Measurements from ENCODE around the gene RAB7A.

Gene RAB7A

DNA sequence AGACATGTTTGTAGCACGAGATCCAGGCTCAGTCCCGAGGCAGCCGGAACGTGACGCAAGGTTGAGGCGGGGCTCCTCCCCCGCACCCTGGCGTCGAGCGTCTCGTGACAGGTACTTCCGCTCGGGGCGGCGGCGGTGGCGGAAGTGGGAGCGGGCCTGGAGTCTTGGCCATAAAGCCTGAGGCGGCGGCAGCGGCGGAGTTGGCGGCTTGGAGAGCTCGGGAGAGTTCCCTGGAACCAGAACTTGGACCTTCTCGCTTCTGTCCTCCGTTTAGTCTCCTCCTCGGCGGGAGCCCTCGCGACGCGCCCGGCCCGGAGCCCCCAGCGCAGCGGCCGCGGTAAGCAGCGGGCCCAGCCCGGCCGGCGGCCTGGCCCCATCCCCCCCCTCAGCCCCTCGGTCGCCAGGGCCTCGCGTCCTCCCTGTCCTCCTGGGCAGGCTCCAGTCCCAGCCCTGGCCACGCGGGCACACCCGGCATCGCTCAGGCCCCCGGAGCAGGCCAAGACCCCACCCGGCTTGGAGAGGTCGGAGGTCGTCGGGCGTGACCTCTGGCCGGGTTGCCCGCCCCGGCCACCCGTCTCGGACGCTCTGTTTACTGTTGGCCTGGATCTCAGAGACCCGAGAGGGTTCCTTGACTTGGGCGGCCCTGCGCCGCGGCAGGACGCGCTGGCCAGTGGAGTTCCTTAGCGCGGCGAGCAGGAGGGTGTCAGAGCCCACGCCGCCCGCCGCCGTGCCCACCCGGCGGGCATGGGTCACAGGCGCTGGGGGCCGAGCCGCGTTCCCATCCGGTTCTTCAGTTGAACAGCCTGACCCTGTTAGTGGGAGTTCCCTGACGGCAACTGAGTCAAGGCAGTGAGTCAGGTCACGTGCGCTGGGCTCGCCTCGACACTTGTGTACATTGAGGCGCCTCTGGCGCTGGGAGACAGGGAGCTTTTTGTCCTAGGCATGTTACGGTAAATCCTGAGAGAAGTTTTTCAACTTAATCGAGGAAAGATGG lies at the start of gene RAB7A:
RAB7A (plus strand) TSS at position 161 of the 994 bp plus-strand sequence. CDS start 69,185 bp downstream, outside the sequence.
- Histone ChIP-seq H3K9ac (ENCODE audit: low read length) (peak within 1 kb of the TSS; percentile 90), H3K9me3 (ENCODE audit: insufficient read depth, low read length) (no peaks in the 10 kb centered on the region), H3K79me2 (ENCODE audit: insufficient read depth, low read length) (peaks cover 53% of the 10 kb centered on the region), H3K9me2 (replicated peaks; ENCODE audit: insufficient read depth, low read length) (no peaks in the 10 kb centered on the region), H4K20me1 (ENCODE audit: low read depth, low read length) (peaks cover 24% of the 10 kb centered on the region), H3K36me3 (ENCODE audit: low read length) (no peaks in the 10 kb centered on the region), H3K4me2 (ENCODE audit: low read depth, low read length, poor library complexity, severe bottlenecking) (peak within 1 kb of the TSS; percentile 80), H3F3A (ENCODE audit: insufficient read depth) (peaks cover 3% of the 10 kb centered on the region; the same call in 1 of the 2 replicates), H2AFZ (ENCODE audit: low read depth, low read length, severe bottlenecking) (peak within 1 kb of the TSS; percentile 39), H3K4me3 (ENCODE audit: insufficient read depth, low read length, poor library complexity, severe bottlenecking) (peak within 1 kb of the TSS; percentile 86), H3K27ac (ENCODE audit: low read depth, low read length) (peak within 1 kb of the TSS; percentile 39), H3K27me3 (ENCODE audit: low read length) (no peaks in the 10 kb centered on the region)
- TF ChIP-seq, protein P1, sequence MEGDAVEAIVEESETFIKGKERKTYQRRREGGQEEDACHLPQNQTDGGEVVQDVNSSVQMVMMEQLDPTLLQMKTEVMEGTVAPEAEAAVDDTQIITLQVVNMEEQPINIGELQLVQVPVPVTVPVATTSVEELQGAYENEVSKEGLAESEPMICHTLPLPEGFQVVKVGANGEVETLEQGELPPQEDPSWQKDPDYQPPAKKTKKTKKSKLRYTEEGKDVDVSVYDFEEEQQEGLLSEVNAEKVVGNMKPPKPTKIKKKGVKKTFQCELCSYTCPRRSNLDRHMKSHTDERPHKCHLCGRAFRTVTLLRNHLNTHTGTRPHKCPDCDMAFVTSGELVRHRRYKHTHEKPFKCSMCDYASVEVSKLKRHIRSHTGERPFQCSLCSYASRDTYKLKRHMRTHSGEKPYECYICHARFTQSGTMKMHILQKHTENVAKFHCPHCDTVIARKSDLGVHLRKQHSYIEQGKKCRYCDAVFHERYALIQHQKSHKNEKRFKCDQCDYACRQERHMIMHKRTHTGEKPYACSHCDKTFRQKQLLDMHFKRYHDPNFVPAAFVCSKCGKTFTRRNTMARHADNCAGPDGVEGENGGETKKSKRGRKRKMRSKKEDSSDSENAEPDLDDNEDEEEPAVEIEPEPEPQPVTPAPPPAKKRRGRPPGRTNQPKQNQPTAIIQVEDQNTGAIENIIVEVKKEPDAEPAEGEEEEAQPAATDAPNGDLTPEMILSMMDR (IDR thresholded peaks at IDR 0.05; ENCODE audit: insufficient read depth, low read length, poor library complexity, severe bottlenecking) = no peak
- TF ChIP-seq EZH2phosphoT487 (conservative IDR thresholded peaks at IDR 0.05; ENCODE audit: low read length) = no peak

GRCh38 chr3:128679338-128679737 lies 46.6 kb upstream of the RAB7A start:
- Histone ChIP-seq H3F3A (ENCODE audit: insufficient read depth) (peaks cover 31% of the 10 kb centered on the region), H3K27ac (ENCODE audit: low read depth, low read length) (no peak overlapping the region), H2AFZ (ENCODE audit: low read depth, low read length, severe bottlenecking) (no peak overlapping the region), H3K9me2 (replicated peaks; ENCODE audit: insufficient read depth, low read length) (no peaks in the 10 kb centered on the region), H4K20me1 (ENCODE audit: low read depth, low read length) (no peaks in the 10 kb centered on the region), H3K4me3 (ENCODE audit: insufficient read depth, low read length, poor library complexity, severe bottlenecking) (no peak overlapping the region), H3K27me3 (ENCODE audit: low read length) (no peaks in the 10 kb centered on the region), H3K79me2 (ENCODE audit: insufficient read depth, low read length) (no peaks in the 10 kb centered on the region), H3K9me3 (ENCODE audit: insufficient read depth, low read length) (no peaks in the 10 kb centered on the region), H3K4me2 (ENCODE audit: low read depth, low read length, poor library complexity, severe bottlenecking) (no peak overlapping the region), H3K36me3 (ENCODE audit: low read length) (no peaks in the 10 kb centered on the region), H3K9ac (ENCODE audit: low read length) (no peak overlapping the region)
- TF ChIP-seq, protein P1 (IDR thresholded peaks at IDR 0.05; ENCODE audit: insufficient read depth, low read length, poor library complexity, severe bottlenecking) = no peak
- no peak for TF ChIP-seq EZH2phosphoT487 (conservative IDR thresholded peaks at IDR 0.05; ENCODE audit: low read length)

GRCh38 chr3:128680603-128681368 lies 45.2 kb upstream of the RAB7A start:
- H3K36me3 ChIP-seq (ENCODE audit: low read length) = no peaks in the 10 kb centered on the region
- peak overlapping the region; percentile 59 for H3K27ac ChIP-seq (ENCODE audit: low read depth, low read length)
- peak overlapping the region; percentile 92 for H2AFZ ChIP-seq (ENCODE audit: low read depth, low read length, severe bottlenecking)
- H3K9me2 ChIP-seq (replicated peaks; ENCODE audit: insufficient read depth, low read length) = no peaks in the 10 kb centered on the region
- H4K20me1 ChIP-seq (ENCODE audit: low read depth, low read length) = no peaks in the 10 kb centered on the region
- H3K9me3 ChIP-seq (ENCODE audit: insufficient read depth, low read length) = no peaks in the 10 kb centered on the region
- no peak for TF ChIP-seq EZH2phosphoT487 (conservative IDR thresholded peaks at IDR 0.05; ENCODE audit: low read length)
- TF ChIP-seq, protein P1 (IDR thresholded peaks at IDR 0.05; ENCODE audit: insufficient read depth, low read length, poor library complexity, severe bottlenecking) = peak; percentile 90
- peaks cover 21% of the 10 kb centered on the region for H3F3A ChIP-seq (ENCODE audit: insufficient read depth)
- peak overlapping the region; percentile 76 for H3K9ac ChIP-seq (ENCODE audit: low read length)
- H3K4me2 ChIP-seq (ENCODE audit: low read depth, low read length, poor library complexity, severe bottlenecking) = peak overlapping the region; percentile 97
- H3K27me3 ChIP-seq (ENCODE audit: low read length) = no peaks in the 10 kb centered on the region
- no peaks in the 10 kb centered on the region for H3K79me2 ChIP-seq (ENCODE audit: insufficient read depth, low read length)
- H3K4me3 ChIP-seq (ENCODE audit: insufficient read depth, low read length, poor library complexity, severe bottlenecking) = peak overlapping the region; percentile 56

All from SU-DHL-6 (cell line).